HCT116 (cell line): Measurements from ENCODE around the gene RASGEF1C. TPM values are rescaled to one million over a fixed set of nuclear protein-coding genes. Genes with fewer than 3 reads are reported as not detected.

Experiments used
- ATAC-seq: fragments of 200-7000 bp; cut with Tn5 transposase; 2 replicates; pipeline ENCODE4 v1.9.1; 2020; ENCODE audit warnings: mild to moderate bottlenecking, moderate library complexity
- BruUV-seq: library from RNA; stranded (reverse); fragments of 400-500 nt; replicated peaks from 2 replicates; lab custom pipeline; 2021; lab: Mats Ljungman, UMichigan
- CTCF ChIA-PET: fragments of 300-600 bp; sonication (Branson Sonifier 250); formaldehyde crosslinking; loops from one replicate; lab custom pipeline; 2021; ENCODE audit warnings: antibody characterized with exemption; lab: Charles Lee
- POLR2A ChIA-PET: fragments of 300-600, 350-600 bp; sonication (Branson Sonifier 250); formaldehyde crosslinking; loops from one replicate; lab custom pipeline; 2021; ENCODE audit warnings: antibody characterized with exemption; lab: Charles Lee
- RAD21 ChIA-PET, 2 experiments: fragments of 300-600 bp; sonication (Branson Sonifier 250); formaldehyde crosslinking; loops; one replicate each; lab custom pipeline; 2023; ENCODE audit warnings: low total read pairs in 2 of 2; ENCODE audit not compliant: uncharacterized antibody in 2 of 2, unreplicated experiment in 2 of 2, low non-redundant PET in 1 of 2; lab: Charles Lee
- DNase-seq: peaks from one replicate; pipeline ENCODE4 v3.0.0-alpha.2; 2010; ENCODE audit warnings: low read depth, low spot score
- H2AFZ ChIP-seq: fragments of 200-600 bp; shearing (Covaris generic), sonication (generic); 2 replicates; pipeline ENCODE4 v1.6.1; 2017; ENCODE audit warnings: low read depth, mixed run types, mixed read lengths, antibody characterized with exemption, low read length; ENCODE audit not compliant: poor library complexity, severe bottlenecking
- H3K27ac ChIP-seq: 2 replicates; pipeline ENCODE4 v1.5.1; 2012; ENCODE audit warnings: low read depth, low read length
- H3K27me3 ChIP-seq: fragments of 200-600 bp; sonication (generic); 2 replicates; pipeline ENCODE4 v1.6.1; 2016; ENCODE audit warnings: mixed run types, low read length, mixed read lengths; ENCODE audit not compliant: insufficient read depth
- H3K36me3 ChIP-seq, 2 experiments: fragments of 200-500 bp in 1 of 2; fragments of 200-600 bp in 1 of 2; sonication (Bioruptor generic) in 1 of 2; sonication (generic) in 1 of 2; 2 replicates each; pipeline versions ENCODE4 v1.5.1 to v1.6.1; 2014 to 2016; ENCODE audit warnings: low read length in 2 of 2, inconsistent platforms in 1 of 2, mixed read lengths in 1 of 2, mixed run types in 1 of 2; ENCODE audit not compliant: insufficient read depth in 2 of 2, control insufficient read depth in 1 of 2
- H3K4me1 ChIP-seq, 2 experiments: fragments of 200-600 bp in 1 of 2; sonication (generic) in 1 of 2; 2 replicates each; pipeline versions ENCODE4 v1.5.1 to v1.6.1; 2012 to 2017; ENCODE audit warnings: low read length in 2 of 2, inconsistent platforms in 1 of 2, mild to moderate bottlenecking in 1 of 2, mixed read lengths in 1 of 2, mixed run types in 1 of 2, moderate library complexity in 1 of 2; ENCODE audit not compliant: insufficient read depth in 2 of 2, control insufficient read depth in 1 of 2
- H3K4me2 ChIP-seq: fragments of 200-600 bp; sonication (generic); 2 replicates; pipeline ENCODE4 v1.6.1; 2017; ENCODE audit warnings: mixed run types, low read length, mixed read lengths
- H3K4me3 ChIP-seq, 2 experiments: fragments of 200-600 bp in 1 of 2; sonication (generic) in 1 of 2; replicated peaks in 1 of 2; 2 replicates each; pipeline ENCODE4 v1.5.1; 2011 to 2016; ENCODE audit warnings: low read length in 2 of 2, control low read depth in 1 of 2, low read depth in 1 of 2, mild to moderate bottlenecking in 1 of 2, mixed read lengths in 1 of 2, mixed run types in 1 of 2
- H3K79me2 ChIP-seq: fragments of 200-600 bp; sonication (generic); 2 replicates; pipeline ENCODE4 v1.6.1; 2017; ENCODE audit warnings: mild to moderate bottlenecking, mixed run types, low read length, moderate library complexity, mixed read lengths; ENCODE audit not compliant: insufficient read depth
- H3K9ac ChIP-seq: fragments of 200-600 bp; sonication (generic); 2 replicates; pipeline ENCODE4 v1.6.1; 2016; ENCODE audit warnings: low read length, mixed read lengths
- H3K9me2 ChIP-seq: fragments of 200-600 bp; sonication (generic), shearing (Covaris generic); 2 replicates; pipeline ENCODE4 v1.6.1; 2017; ENCODE audit warnings: mixed run types, mild to moderate bottlenecking, moderate library complexity; ENCODE audit not compliant: insufficient read depth
- H3K9me3 ChIP-seq, 2 experiments: fragments of 200-500 bp in 1 of 2; fragments of 200-600 bp in 1 of 2; sonication (Bioruptor generic) in 1 of 2; sonication (generic) in 1 of 2; 2 replicates each; pipeline ENCODE4 v1.6.1; 2014 to 2017; ENCODE audit warnings: low read length in 2 of 2, mixed read lengths in 2 of 2, inconsistent platforms in 1 of 2, low read depth in 1 of 2, mild to moderate bottlenecking in 1 of 2, mixed run types in 1 of 2, moderate library complexity in 1 of 2; ENCODE audit not compliant: control insufficient read depth in 1 of 2, insufficient read depth in 1 of 2
- H4K20me1 ChIP-seq: fragments of 200-600 bp; sonication (generic), shearing (Covaris generic); 2 replicates; pipeline ENCODE4 v1.6.1; 2017; ENCODE audit warnings: mixed run types, mild to moderate bottlenecking, moderate library complexity; ENCODE audit not compliant: insufficient read depth
- CBX3 ChIP-seq: IDR thresholded peaks from 2 replicates; pipeline ENCODE4 v1.6.1; 2012; ENCODE audit warnings: low read depth
- EGR1 ChIP-seq: IDR thresholded peaks from 2 replicates; pipeline ENCODE4 v1.6.1; 2012; ENCODE audit warnings: low read depth
- EZH2 ChIP-seq: fragments of 200-600 bp; sonication (generic); IDR thresholded peaks from 2 replicates; pipeline ENCODE4 v1.6.1; 2017; ENCODE audit warnings: antibody characterized with exemption, mixed run types
- FOSL1 ChIP-seq: IDR thresholded peaks from 2 replicates; pipeline ENCODE4 v1.6.1; 2012; ENCODE audit warnings: low read depth
- JUND ChIP-seq: IDR thresholded peaks from 2 replicates; pipeline ENCODE4 v1.6.1; 2012
- RAD21 ChIP-seq: IDR thresholded peaks from 2 replicates; pipeline ENCODE4 v1.6.1; 2012; ENCODE audit warnings: low read depth, mild to moderate bottlenecking
- SIN3A ChIP-seq: IDR thresholded peaks from 2 replicates; pipeline ENCODE4 v1.6.1; 2012; ENCODE audit warnings: low read depth
- SP1 ChIP-seq: IDR thresholded peaks from 2 replicates; pipeline ENCODE4 v1.6.1; 2012; ENCODE audit warnings: low read depth
- SRF ChIP-seq: IDR thresholded peaks from 2 replicates; pipeline ENCODE4 v1.6.1; 2012; ENCODE audit warnings: low read depth
- TCF7L2 ChIP-seq: IDR thresholded peaks from 2 replicates; pipeline ENCODE4 v1.7.0; 2011; ENCODE audit warnings: borderline replicate concordance, inconsistent platforms; ENCODE audit not compliant: insufficient read depth, insufficient read length; ENCODE audit errors: extremely low read depth
- ZFX ChIP-seq: fragments of 450-650 bp; IDR thresholded peaks from 2 replicates; pipeline ENCODE4 v1.6.1; 2017
- intact Hi-C: fragments of 100-400 bp; cut with micrococcal nuclease; formaldehyde crosslinking; loops from 2 replicates; pipeline ENCODE4 v1.10.0; 2022
- total RNA-seq: library from RNA; stranded (reverse); gene quantifications from one replicate; pipeline ENCODE4 v1.2.1, GENCODE V29; 2021; ENCODE audit not compliant: unreplicated experiment
- TF ChIP-seq, protein P1 (sequence below): IDR thresholded peaks from 2 replicates; pipeline ENCODE4 v1.6.1; 2011; ENCODE audit warnings: mild to moderate bottlenecking, low read length, moderate library complexity; ENCODE audit not compliant: insufficient replicate concordance; ENCODE audit errors: extremely low read depth
- TF ChIP-seq, protein P2 (sequence below), 3 experiments: fragments of 200-600 bp in 1 of 3; sonication (generic) in 1 of 3; IDR thresholded peaks in 2 of 3; conservative IDR thresholded peaks in 1 of 3; 2 replicates each; pipeline ENCODE4 v1.5.1; 2012 to 2017; ENCODE audit warnings: low read depth in 2 of 3, low read length in 2 of 3, antibody characterized with exemption in 1 of 3, borderline replicate concordance in 1 of 3, control low read depth in 1 of 3, mild to moderate bottlenecking in 1 of 3, mixed read lengths in 1 of 3, mixed run types in 1 of 3, moderate library complexity in 1 of 3; ENCODE audit not compliant: insufficient read depth in 1 of 3
- TF ChIP-seq, protein P3 (sequence below): IDR thresholded peaks from 2 replicates; pipeline ENCODE4 v1.6.1; 2012
- TF ChIP-seq, protein P4 (sequence below): IDR thresholded peaks from 2 replicates; pipeline ENCODE4 v1.6.1; 2012

Gene RASGEF1C
- total RNA-seq, 1 experiment from 2014 or later: 1.2 TPM

DNA sequence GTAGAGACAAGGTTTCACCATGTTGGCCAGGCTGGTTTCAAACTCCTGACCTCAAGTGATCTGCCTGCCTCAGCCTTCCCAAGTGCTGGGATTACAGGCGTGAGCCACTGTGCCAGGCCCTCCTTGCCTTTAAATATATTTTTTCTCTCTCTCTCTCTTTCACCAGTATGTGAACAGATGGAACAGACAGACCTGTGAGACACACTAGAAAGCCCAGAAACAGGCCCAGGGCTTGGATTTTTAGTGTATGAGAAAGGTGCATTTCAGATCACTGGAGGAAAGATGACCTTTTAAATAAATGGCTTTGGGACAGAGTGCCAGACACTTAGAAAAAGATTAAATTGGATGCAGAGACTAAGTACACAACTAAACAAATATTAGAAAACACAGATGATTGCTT lies 3.1 kb downstream of the RASGEF1C start (continued):
- TF ChIP-seq, protein P1, sequence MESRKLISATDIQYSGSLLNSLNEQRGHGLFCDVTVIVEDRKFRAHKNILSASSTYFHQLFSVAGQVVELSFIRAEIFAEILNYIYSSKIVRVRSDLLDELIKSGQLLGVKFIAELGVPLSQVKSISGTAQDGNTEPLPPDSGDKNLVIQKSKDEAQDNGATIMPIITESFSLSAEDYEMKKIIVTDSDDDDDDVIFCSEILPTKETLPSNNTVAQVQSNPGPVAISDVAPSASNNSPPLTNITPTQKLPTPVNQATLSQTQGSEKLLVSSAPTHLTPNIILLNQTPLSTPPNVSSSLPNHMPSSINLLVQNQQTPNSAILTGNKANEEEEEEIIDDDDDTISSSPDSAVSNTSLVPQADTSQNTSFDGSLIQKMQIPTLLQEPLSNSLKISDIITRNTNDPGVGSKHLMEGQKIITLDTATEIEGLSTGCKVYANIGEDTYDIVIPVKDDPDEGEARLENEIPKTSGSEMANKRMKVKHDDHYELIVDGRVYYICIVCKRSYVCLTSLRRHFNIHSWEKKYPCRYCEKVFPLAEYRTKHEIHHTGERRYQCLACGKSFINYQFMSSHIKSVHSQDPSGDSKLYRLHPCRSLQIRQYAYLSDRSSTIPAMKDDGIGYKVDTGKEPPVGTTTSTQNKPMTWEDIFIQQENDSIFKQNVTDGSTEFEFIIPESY: no peak

DNA sequence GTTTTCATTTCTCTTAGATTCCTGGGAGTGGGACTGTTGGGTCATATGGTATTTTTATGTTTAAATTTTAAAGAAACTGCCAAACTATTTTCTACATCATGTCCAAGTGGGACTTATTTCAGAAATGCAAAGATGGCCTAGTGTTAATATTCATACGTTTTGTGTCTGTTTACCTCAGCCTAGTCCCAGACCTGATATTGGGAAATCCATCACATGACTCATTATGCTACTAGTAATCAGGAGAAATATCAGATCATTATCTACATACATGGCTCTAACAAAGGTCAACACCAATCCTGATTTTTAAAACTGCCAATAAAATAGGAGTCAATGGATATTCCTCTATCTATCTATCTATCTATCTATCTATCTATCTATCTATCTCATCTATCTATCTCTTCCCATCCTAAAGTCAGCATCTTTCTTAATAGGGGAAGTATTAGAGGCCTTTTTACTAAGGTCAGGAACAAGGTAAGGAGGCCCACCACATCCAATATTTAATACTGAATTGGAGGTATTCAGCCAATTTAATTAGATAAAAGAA lies 4.7 kb downstream of the RASGEF1C start:
- no peak overlapping the region for H2AFZ ChIP-seq
- no peaks in the 10 kb centered on the region for H3K79me2 ChIP-seq
- no TSS peak for BruUV-seq
- H3K27ac ChIP-seq: no peak overlapping the region
- TF ChIP-seq JUND (no peak), TCF7L2 (no peak), SIN3A (no peak), RAD21 (no peak), SP1 (no peak), SRF (no peak), CBX3 (no peak), FOSL1 (no peak), ZFX (no peak), EZH2 (no peak), EGR1 (no peak)
- TF ChIP-seq, protein P2, sequence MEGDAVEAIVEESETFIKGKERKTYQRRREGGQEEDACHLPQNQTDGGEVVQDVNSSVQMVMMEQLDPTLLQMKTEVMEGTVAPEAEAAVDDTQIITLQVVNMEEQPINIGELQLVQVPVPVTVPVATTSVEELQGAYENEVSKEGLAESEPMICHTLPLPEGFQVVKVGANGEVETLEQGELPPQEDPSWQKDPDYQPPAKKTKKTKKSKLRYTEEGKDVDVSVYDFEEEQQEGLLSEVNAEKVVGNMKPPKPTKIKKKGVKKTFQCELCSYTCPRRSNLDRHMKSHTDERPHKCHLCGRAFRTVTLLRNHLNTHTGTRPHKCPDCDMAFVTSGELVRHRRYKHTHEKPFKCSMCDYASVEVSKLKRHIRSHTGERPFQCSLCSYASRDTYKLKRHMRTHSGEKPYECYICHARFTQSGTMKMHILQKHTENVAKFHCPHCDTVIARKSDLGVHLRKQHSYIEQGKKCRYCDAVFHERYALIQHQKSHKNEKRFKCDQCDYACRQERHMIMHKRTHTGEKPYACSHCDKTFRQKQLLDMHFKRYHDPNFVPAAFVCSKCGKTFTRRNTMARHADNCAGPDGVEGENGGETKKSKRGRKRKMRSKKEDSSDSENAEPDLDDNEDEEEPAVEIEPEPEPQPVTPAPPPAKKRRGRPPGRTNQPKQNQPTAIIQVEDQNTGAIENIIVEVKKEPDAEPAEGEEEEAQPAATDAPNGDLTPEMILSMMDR (IDR thresholded peaks at IDR 0.05 in 2 of 3, conservative IDR thresholded peaks at IDR 0.05 in 1 of 3; ENCODE audit: borderline replicate concordance in 1 of 3, insufficient read depth in 1 of 3, low read depth in 2 of 3, low read length in 2 of 3): no peak
- TF ChIP-seq, protein P1: no peak
- TF ChIP-seq, protein P3, sequence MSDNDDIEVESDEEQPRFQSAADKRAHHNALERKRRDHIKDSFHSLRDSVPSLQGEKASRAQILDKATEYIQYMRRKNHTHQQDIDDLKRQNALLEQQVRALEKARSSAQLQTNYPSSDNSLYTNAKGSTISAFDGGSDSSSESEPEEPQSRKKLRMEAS: no peak
- TF ChIP-seq, protein P4, sequence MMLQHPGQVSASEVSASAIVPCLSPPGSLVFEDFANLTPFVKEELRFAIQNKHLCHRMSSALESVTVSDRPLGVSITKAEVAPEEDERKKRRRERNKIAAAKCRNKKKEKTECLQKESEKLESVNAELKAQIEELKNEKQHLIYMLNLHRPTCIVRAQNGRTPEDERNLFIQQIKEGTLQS: no peak
- TF ChIP-seq, all 23 proteins: peak for 0
- H3K4me1 ChIP-seq: peaks cover 4 to 11% of the 10 kb centered on the region in 2 experiments; a peak in 3 of 4 replicates
- no peaks in the 10 kb centered on the region for H3K36me3 ChIP-seq
- H3K9ac ChIP-seq: no peak overlapping the region
- no peak for ATAC-seq
- intact Hi-C loops: loop anchor here (5.0 to 10.0 kb wide), 3 partner anchors 128 to 403 kb away; no protein-coding TSS in a partner anchor
- H3K9me2 ChIP-seq: no peaks in the 10 kb centered on the region
- H3K9me3 ChIP-seq: no peaks in the 10 kb centered on the region
- RAD21 ChIA-PET: no interaction called here
- H3K27me3 ChIP-seq: no peaks in the 10 kb centered on the region
- DNase-seq: no peak
- no peak overlapping the region for H3K4me2 ChIP-seq
- POLR2A ChIA-PET: no interaction called here
- no peak overlapping the region for H3K4me3 ChIP-seq
- H4K20me1 ChIP-seq: no peaks in the 10 kb centered on the region
- CTCF ChIA-PET: no interaction called here
